ENCODE measurements around the gene RGS7BP.
"Not testable (repeated sequence)": the region's sequence is repeated elsewhere in the genome, so short reads cannot be mapped to it uniquely, and the experiment has no call there.

Gene RGS7BP

DNA sequence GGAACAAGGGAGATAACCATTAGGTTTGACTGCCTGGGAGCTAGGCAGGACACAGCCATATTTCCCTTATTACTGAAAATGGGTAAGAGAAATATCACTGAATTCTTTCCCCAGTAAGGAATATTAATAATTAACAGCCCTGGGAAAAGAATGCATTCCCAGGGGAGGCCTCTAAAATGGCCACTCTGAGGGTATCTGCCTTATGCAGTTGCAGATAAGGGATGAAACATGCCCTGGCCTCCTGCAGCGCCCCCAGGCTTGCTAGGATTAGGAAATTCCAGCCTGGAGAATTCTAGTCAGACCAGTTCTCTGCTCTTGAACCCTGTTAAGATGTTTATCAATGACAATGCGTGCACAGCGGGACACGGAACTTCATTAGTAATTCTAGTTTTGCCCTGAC, 52.8 kb downstream of the RGS7BP start:
- not testable (repeated sequence) for DNase-seq (ENCODE audit: low read depth)

DNA sequence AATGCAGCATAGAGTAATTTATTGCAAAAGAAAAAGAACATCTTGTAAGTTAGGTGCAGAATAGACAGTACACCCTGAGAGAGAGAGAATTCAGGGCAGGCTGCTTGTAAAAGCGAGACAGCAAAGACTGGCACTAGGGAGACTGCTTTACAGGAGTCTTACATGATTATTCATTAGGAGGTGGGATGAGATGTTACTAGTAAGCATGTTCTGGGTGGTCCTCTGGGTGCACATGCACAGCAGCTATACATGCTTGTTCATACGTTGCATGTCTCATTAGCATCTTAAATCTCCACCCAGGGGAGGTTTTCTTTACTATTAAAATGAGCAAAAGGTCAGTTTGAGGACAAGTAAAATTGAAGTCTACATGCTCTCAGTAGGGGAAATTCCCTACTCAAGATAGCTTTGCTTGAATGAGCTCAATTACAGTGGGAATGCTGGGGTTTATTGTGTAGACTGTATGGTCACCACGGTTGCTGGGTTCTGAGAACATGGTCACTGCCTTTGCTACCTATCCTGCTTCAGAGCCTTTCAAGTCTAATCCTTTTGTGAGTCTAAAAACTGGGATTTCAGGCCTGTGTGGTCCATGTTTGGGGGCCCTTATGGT, 60.6 kb downstream of the RGS7BP start:
- no peak for DNase-seq (ENCODE audit: low read depth)

DNA sequence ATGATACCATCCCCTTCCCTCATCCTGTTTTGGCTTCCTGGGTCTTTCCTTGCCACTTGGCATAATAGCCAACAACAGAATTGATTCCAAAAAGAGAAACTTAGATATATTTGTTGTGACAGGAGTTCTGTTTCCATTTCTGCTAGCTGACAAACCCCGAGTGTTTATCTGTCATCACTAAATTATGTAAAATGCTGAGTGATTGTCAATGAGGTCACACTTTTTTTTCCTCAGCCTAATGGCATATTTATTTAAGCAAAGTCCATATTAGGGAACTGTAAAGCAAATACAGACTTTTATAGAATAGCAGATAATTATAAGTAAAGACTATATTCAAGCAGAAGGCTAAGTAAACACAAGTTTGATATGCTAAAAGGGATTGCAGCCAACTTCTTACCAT, 64.0 kb downstream of the RGS7BP start:
- no peak for DNase-seq (ENCODE audit: low read depth)

DNA sequence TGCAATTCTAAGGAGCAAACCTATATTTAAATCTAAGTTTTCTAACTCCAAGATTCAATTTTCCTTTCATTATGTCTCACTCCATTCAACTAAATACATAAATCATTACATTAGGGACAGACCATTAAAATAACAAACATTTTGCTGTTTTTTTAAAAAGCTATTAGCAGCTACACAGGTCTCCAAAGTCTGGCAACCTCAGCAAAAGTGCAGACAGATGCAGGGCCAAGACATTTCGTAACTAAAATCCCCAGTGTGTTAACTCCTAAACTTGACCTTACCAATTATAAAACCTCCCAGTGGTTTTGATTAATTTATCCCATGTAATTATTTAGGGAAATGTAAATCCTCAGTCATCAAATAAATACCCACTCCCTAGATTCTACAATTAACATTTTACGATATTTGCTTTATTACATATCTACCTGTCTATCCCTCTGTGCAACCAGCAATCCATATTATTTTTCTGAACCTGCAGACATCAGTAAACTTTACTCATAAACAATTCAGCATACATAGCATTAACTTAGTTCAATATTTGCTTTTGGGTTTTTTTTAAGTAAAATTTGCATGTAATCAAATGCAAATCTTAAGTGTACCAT, 64.7 kb downstream of the RGS7BP start:
- no peak for DNase-seq (ENCODE audit: low read depth)

DNA sequence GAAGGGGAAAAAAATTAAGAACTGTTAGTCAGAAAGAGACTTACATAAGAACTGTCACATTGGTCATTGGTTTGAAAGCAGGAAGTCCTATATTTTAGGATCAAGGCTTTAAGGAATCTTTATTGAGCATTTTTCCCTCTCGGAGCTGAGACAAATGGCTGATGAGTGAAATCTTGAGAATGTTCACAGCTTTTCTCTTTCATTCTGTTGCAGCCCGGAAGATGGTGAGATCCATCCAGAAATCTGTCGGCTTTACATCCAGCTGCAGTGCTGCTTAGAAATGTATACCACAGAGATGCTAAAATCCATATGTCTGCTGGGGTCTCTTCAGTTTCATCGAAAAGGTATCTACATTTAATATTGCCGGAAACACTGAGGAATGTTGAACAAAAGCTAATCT, 69.7 kb downstream of the RGS7BP start:
- no peak for DNase-seq (ENCODE audit: low read depth)

DNA sequence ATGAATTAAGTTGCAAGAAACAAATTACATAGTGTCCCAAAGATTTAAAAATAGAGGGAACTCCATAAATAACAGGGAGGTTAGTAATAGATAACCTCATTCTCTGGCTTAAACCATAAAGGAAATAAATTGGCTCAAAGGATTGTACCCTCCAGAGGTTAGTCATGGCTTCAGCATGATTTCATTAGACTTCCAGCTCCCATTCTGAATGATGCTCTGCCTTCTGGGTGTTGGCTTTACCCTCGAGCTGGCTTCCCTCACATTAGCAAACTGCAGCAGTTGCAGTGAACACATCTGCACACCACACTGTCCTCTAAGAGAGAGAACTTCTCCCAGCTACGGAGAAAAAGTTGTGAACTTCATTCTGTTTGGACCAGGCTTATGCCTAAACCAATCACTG, 70.4 kb downstream of the RGS7BP start:
- no peak for DNase-seq (ENCODE audit: low read depth)

DNA sequence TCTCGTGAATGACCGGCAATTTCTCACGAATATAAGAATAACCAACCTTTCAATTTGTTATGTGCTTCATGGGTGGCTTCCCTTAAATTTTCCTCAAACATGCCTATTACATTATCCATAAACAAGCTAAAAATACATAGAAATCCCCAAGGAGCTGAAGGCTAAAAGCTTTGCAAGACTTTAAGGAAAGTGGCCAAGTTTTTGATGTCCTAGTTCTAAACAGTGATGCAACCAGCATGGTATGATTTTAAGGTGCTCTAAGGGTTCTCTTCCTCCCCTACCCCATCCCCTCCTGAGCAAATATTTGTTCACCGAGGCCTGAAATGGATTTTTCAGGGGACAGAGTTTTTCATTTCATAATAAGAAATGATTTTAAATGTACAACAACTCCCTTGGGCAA, 79.8 kb downstream of the RGS7BP start:
- DNase-seq (ENCODE audit: low read depth) = no peak

DNA sequence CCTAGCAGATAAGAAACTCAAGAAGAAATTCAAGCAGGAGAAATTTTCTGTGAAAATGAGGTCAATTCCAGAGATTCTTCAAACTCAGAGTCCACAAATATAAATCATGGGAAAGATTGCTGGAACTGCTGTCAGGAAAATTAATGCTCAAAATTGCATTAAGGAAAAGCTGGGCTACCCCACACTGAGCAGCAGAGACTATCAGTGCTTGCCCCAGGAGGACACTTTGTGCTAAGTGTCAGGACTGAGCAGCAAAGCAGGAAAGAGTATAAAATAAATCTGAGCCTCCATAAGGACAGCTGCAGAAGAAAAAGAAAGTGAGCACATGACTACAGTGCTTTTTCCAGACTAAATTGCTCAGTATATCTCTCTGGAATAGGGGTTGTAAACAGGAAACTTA, 81.6 kb downstream of the RGS7BP start:
- DNase-seq (ENCODE audit: low read depth) = no peak

DNA sequence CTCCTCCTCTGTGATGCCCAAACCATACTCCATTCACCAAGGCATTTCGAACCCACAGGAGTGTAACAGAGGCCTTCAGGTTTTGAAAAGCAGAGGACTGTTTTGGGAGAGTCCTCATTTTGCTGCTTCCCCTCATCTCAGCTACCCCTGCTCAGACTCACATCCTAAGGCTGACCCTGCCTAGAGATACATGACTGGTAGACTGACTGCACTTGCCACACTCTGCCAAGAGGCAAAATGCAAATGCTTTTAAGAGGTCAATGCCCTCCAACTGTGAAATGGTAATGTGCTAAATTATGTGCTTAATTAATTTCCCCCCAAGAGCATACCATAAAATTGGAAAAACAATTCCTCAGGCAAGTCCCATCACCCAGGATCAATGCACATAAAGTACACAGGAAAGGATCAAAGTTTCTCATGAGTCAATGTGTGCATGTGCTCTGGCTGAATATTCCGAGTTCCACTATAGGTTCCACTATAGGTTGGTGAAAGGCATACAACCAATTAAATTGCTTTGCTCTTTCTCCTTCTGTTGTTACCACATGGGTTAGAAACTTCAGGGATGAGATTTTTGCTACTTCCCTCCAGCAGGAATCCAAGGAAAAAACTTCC, 87.0 kb downstream of the RGS7BP start:
- DNase-seq (ENCODE audit: low read depth) = no peak

DNA sequence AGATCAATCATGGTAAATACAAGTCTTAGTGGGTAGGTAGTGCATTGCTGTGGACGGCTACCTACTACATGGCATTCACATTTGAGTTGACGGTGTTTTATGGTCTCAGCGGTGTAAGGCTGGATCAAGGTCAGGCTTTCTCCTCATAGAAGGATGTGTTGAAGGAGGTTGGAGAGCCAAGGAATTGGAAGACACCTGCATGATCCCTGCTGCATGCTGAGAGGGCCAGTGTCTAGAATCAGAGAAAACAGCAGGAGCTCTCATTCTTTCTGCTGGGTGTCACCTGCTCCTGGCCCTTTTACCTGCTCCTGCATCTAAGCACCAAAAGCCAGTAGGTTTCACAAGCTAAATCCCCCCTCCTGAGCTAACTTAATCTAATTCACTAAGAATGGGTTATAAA, 88.2 kb downstream of the RGS7BP start:
- no peak for DNase-seq (ENCODE audit: low read depth)

DNA sequence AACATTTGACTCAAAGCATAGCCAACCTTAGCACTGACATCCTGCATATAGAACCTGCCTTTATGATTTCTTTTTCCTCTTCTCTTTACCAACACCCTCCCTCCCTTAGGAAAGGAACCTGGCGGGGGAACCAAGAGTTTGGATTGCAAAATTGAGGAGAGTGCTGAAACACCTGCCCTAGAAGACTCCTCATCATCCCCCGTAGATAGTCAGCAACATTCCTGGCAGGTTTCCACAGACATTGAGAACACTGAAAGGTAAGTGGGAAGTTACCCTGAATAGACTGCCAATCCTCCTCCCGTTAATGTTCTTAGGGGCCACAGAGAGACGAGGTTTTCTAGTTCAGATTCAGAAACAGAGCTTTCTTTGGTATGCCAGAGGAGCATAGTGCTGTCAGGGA, 88.8 kb downstream of the RGS7BP start:
- no peak for DNase-seq (ENCODE audit: low read depth)

DNA sequence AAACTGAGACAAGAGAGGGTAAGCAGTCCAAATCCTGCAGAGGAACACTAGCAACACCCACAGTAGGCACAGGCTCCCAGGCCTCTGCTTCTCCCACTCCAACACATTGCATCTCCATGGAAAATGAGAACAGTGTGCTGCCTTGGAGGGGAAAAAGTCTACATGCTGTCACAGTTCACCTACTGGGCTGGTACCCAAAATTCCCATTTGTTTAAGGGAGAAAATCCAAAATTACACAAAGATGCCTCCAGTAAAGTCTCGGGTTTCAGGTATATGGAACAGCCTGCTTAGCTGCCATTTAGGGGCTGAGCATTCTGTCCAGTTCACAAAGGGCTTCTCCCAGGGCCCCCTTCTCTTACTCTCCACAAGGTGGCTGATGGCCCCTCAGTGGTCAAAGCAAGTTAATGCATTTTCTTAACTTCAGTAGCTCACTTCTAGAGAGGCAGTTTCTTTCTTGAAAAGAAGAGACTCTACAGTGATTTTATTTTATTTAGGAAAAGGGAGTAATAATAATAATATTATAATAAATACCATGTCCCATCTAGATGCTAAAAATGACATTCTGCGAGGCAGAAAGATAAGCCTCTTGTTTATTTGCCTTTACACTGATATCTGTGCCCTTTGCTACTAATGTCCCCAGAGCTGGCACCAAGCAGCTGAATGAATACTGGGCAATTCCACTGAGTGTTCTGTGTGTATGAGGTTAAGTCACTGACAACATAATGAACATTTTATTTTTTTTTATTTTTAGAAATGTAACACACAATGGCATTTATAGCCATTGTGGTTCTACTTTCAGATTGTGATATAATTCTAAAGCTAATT, 89.4 kb downstream of the RGS7BP start:
- no peak for DNase-seq (ENCODE audit: low read depth)

DNA sequence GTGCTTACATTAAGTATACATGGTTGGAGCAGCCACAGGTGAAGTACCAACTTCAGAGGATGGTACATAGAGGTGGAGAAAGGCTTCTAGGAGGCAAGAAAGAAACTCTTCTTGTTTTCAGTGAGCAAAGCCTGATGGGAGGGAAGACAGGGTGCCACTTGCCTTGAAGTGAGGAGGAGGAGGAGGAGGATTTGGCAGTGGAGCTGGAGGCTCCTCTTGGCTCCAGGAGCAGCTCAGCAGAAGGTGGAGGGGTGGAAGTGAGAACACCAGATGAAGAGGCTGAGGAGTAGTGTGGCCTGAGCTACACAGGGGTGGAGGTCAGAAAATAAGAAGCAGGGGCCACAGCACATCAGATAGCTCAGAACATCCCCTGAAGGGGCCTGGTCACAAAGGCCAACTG, 93.4 kb downstream of the RGS7BP start:
- no peak for DNase-seq (ENCODE audit: low read depth)

DNA sequence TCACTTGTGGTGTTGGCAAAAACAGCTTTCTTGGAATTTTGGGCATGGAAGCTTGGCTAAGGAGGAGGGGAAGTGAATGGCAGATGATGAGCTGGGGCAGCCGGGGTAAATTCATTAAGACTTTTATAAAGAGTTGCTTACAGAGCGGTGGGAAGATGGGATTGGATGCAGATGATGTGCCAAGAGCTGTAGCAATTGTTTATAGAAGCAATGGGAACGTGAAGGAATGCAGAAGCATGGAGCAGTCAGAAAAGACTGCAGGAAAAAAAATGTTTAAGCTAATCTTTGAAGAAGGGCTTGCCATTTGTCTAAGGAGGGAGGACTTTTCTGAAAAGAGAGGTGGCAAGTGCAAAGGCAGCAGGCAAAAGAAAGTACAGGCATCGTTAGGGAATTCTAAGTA, 97.9 kb downstream of the RGS7BP start:
- no peak for DNase-seq (ENCODE audit: low read depth)

DNA sequence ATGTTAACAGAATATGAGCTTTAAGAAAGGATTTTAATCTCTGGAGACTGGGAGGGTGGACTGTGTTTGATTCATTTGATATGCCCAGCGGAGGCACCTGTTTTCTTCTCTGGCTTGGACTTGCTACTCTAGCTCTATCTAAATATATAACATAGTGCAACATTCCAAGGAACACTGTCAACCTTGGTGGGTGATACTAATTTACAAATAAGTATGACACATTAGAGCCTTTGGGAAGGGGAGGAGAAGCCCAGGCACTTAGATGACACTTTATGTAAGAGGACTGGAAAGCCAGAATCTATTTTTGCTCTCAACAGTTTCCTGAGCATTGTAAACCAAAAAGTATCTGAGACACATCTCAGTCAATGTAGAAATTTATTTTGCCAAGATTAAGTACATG, 101.1 kb downstream of the RGS7BP start:
- no peak for DNase-seq (ENCODE audit: low read depth)

DNA sequence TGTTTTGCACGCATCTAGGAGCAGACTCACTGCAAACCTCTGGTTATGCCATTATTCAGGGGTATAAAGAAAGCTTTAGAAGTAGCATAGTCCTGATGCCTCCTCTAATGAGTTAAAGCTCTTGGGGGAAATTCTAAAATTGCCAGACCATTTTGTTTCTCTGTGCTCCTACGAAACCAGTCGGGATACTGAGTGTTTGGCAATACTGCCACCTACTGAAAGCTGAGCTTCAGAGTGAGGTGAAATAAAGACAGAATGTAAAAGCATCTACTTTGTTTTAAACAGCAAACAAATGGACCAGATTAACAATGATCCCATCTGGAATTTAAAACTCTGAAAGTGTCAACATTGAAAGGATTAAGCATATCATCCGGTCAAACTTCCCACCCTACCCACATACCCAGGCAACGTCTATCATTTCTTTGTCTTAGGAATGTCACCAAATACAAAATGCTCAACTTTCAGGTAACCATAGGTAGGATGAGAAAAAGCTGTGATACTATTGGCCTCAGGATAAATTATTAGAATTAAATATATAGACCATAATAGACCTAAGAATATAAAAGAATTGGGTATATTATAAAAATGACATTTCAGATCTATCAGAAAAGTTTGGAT, 106.6 kb downstream of the RGS7BP start:
- DNase-seq (ENCODE audit: low read depth) = no peak

DNA sequence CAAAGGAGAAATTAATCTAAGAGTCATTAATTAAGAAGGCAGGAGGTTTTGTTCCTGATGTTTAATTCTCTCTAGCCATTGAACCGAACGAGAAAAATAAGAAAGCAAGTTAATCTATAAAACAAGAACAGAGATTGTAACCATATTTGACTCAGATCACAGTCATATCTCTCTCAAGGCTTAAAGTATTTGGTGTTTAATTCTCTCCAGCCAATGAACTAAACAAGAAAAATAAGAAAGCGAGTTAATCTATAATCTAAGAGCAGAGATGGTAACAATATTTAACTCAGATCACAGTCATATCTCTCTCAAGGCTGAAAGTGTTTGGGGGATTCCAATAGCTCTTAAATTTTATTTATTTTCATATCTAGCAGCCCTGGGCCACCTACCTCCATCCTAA, 110.1 kb downstream of the RGS7BP start:
- no peak for DNase-seq (ENCODE audit: low read depth)

DNA sequence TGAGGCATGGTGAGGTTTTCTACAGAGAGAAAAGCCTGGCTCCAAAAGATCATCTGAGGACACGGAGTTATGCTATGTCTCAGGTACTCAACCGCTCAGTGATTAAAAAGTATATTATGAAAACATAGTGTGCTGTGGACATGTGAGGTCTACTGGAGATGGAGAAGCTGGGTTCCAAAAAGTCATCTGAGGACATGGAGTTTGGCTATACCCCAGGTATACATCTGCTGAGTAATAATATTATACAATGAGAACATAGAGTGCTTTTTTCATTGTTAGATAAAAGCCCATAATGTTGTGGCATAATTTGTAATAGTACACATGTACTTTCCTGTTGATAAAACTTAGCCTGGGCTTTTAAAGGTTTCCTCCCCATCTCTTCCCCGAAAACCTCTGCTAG, 113.8 kb downstream of the RGS7BP start:
- no peak for DNase-seq (ENCODE audit: low read depth)

DNA sequence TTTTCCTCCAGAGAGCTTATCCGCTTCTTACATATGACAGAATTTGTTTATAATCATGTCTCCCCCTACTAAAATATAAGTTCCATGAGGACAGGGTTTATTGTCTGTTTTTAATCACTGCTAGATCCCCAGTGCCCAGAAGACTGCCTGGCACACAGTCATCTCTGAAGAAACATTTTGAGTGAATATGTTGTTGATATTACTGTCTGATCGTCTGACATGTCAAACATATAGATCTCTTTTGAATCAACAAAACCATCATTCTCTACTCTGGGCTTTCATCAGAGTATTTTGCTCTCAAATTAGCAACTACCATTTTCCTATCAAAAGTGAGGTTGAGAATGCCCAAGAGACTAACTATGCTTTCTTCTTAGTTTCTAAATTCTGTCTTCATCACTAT, 117.2 kb downstream of the RGS7BP start:
- DNase-seq (ENCODE audit: low read depth) = no peak

DNA sequence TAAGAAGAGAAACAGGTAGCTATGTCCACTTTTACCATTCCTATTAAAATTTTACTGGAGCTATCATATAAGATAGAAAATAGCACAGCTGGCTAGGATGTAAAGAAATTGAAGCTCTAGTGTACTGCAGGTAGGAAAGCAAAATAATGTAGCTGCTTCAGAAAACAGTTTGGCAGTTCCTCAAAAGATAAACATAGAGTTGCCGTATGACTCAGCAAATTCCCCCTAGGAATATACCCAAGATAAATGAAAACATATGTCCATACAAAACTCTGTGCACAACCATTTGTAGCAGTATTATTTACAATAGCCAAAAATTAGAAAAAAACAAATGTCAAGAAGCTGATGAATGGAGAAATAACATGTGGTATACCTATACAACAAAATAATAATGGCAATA, 119.9 kb downstream of the RGS7BP start:
- DNase-seq (ENCODE audit: low read depth) = no peak

DNA sequence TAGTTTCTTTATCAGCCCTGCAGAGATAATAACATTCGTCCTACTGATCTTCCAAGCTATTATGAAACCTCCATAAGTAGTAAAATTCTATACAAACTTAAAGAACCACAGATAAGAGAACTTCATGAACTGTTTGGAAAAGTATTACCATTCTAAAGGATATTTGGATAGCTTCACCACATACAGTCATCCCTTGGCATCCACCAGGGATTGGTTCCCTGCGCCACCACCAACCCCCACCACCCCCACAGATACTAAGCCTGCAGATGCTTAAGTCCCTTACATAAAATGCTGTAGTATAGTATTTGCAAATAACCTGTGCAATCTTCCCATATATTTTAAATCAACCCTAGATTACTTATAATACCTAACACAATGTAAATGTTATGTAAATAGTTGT, 123.1 kb downstream of the RGS7BP start:
- no peak for DNase-seq (ENCODE audit: low read depth)

DNA sequence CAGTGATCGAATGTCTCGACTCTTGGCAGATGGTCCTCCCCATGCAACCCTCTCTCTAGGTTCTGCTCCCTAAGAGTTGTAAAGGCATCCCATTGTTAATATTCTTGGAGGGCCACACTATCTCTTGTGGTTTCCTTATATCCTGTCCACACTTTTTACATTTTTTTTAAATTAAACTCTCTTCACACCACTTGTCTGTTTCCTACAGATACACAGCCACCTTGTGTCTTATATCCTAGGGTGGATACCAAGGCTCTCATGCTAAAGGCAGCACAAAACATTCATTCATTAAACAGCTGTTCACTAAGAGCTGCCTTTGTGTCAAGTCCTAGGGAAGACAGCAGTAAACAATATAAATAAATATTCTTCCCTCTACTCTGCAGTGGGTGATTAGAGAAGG, 124.0 kb downstream of the RGS7BP start:
- no peak for DNase-seq (ENCODE audit: low read depth)

DNA sequence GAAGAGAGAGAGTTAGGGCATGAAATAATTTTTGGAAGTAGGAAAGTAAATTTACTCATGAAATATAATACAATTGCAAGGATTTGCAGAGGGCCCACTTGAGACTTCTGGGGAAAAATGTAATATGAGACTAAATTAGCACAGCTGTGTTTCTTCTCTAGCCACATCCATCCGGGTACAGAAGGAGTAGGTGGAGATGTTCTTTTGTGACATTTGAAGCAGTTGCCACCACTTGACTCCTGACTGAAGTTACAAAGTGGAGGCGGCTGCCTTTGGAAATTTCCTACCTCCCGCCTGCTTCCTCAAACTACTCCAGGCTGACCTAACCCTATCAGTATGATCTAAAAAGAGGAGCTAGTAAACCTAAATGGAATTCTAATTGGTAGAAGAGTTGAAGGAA, 126.4 kb downstream of the RGS7BP start:
- no peak for DNase-seq (ENCODE audit: low read depth)

Measured in stimulated activated CD8-positive, alpha-beta memory T cell treated with anti-CD3 and anti-CD28 coated beads, Interleukin-15, amount 100 ng/mL, for 1 hour (primary cell).